ENCODE data around the gene NSG2. TPM values are rescaled to one million over a fixed set of nuclear protein-coding genes. Genes with fewer than 3 reads are reported as not detected.

The NSG2 gene
- polyA plus RNA-seq, 1 experiment, result not detected

DNA sequence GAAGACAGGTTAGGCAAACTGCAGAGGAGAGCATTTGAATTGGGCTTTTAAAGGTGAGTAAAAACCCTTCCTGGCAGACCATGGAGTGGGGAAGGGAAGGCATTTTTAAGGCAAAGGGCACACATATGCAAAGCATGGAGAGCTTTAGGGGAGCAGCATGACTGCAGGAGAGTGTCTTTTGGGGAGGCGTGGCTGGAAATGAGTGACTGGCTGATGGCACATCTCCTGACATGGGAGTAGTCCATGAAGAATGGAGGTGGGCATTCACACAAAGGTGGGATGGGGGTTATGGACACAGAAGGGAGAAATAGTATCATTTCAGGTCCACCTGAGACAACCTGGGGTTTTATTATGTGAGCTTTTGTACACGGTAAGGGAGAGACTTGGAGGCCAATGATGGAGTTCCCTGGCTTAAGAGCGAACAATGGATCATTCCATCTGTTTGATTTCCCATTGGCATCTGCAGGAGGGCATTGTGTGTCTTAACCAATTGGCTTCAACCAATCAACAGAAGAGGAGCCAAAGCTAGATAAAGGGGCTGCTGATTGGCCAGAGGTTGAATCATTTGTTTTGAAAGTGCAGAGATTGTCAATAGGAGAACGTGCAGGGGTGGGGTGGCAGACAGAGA is 2.1 kb downstream of the NSG2 start:
- ChIA-PET POLR2A (no interaction called here), CTCF (interaction anchor here (1.9 to 3.8 kb wide), 2 partner anchors 264 to 269 kb away, joined by 7 to 56 read pairs; no protein-coding TSS in a partner anchor)
- TF ChIP-seq CTCF (IDR thresholded peaks at IDR 0.05; ENCODE audit: low read depth, low read length), result no peak
- no peak overlapping the region for H3K4me3 ChIP-seq (ENCODE audit: low read depth, low read length)
- no peak for DNase-seq (ENCODE audit: low read depth, low spot score)
- H3K9me3 ChIP-seq (ENCODE audit: control insufficient read depth, insufficient read depth, low read length), result no peaks in the 10 kb centered on the region; the same call in 1 of the 2 replicates
- H3K27ac ChIP-seq (ENCODE audit: low read depth, low read length), result no peak overlapping the region
- H3K27me3 ChIP-seq (ENCODE audit: control insufficient read depth, insufficient read depth, low read length), result no peaks in the 10 kb centered on the region

DNA sequence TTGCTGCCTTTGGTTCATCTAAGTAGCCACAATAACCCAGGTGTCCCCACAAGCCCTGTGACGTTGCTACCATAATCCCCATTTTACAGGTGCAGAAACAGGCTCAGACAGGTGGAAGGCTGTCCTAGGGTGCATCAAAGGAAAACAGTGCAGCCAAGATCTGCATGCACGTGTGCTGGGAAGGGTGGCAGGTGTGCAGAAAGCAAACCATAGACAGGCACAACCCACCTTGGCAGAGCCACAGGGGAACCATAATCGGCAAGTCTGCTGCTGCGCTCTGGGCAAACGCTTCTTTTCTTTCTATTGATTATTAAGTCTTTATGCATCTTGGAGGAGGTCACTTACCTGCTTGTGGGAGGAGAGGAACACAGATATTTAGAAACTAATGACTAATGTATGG is 7.1 kb downstream of the NSG2 start:
- ChIA-PET CTCF (no interaction called here), POLR2A (no interaction called here)
- Histone ChIP-seq H3K9me3 (ENCODE audit: control insufficient read depth, insufficient read depth, low read length) (no peaks in the 10 kb centered on the region), H3K27me3 (ENCODE audit: control insufficient read depth, insufficient read depth, low read length) (no peaks in the 10 kb centered on the region), H3K4me3 (ENCODE audit: low read depth, low read length) (no peak overlapping the region), H3K27ac (ENCODE audit: low read depth, low read length) (no peak overlapping the region)
- TF ChIP-seq CTCF (IDR thresholded peaks at IDR 0.05; ENCODE audit: low read depth, low read length), result no peak
- DNase-seq (ENCODE audit: low read depth, low spot score), result no peak

GRCh38 chr5:174053905-174054304 is 8.4 kb downstream of the NSG2 start:
- Histone ChIP-seq H3K9me3 (ENCODE audit: control insufficient read depth, insufficient read depth, low read length) (no peaks in the 10 kb centered on the region), H3K27me3 (ENCODE audit: control insufficient read depth, insufficient read depth, low read length) (no peaks in the 10 kb centered on the region), H3K27ac (ENCODE audit: low read depth, low read length) (no peak overlapping the region), H3K4me3 (ENCODE audit: low read depth, low read length) (no peak overlapping the region)
- TF ChIP-seq CTCF (IDR thresholded peaks at IDR 0.05; ENCODE audit: low read depth, low read length), result no peak
- DNase-seq (ENCODE audit: low read depth, low spot score), result no peak
- POLR2A ChIA-PET, result no interaction called here
- CTCF ChIA-PET, result interaction anchor here (0.9 kb wide), 2 partner anchors 8 kb away, joined by 3 to 4 read pairs; partner anchors contain the start of gene NSG2

DNA sequence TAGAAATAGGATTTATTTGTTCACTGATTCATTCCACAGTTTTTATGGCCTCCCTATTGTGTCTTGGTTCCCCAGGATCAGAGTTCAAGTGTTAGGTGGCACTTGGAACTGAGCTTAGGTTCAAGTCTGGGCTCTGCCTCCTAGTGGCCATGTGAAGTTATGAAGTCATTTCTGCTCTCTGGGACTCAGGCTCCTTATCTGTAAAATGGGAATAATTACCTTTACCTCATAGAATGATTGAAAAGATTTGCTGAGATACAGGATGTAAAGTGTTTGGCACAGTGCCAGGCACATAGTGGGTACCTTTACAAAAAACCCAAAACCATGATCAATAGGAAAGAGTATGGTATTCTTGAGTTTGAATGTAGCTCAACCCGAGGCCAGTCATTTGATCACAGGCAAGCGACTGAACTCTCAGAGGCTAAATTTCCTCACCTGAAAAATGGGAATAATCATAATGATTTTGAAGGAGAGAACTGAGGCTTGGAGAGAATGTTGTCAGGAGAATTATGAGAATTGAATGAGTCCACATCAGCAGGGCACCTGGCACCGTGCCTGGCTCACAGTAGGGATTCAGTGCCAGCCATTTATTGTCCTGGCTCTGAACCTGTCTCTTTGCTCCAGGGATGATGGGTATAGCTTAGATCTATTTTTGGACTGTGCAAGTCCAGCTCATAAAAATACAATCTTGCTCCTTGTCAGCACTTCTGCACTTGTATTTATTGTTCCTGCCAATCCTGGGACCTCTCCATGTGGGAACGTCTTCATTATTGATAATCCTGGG is 10.8 kb downstream of the NSG2 start:
- ChIA-PET POLR2A (no interaction called here), CTCF (interaction anchor here (1.3 kb wide), 1 partner anchor 11 kb away, joined by 3 read pairs; the partner anchor contains the start of gene NSG2)
- no peak for TF ChIP-seq CTCF (IDR thresholded peaks at IDR 0.05; ENCODE audit: low read depth, low read length)
- Histone ChIP-seq H3K9me3 (ENCODE audit: control insufficient read depth, insufficient read depth, low read length) (no peaks in the 10 kb centered on the region), H3K27me3 (ENCODE audit: control insufficient read depth, insufficient read depth, low read length) (no peaks in the 10 kb centered on the region), H3K27ac (ENCODE audit: low read depth, low read length) (no peak overlapping the region), H3K4me3 (ENCODE audit: low read depth, low read length) (no peak overlapping the region)
- DNase-seq (ENCODE audit: low read depth, low spot score), result no peak

GRCh38 chr5:174057206-174057605 is 11.7 kb downstream of the NSG2 start:
- no peak overlapping the region for H3K4me3 ChIP-seq (ENCODE audit: low read depth, low read length)
- H3K27me3 ChIP-seq (ENCODE audit: control insufficient read depth, insufficient read depth, low read length), result no peaks in the 10 kb centered on the region
- H3K9me3 ChIP-seq (ENCODE audit: control insufficient read depth, insufficient read depth, low read length), result no peaks in the 10 kb centered on the region
- no peak for DNase-seq (ENCODE audit: low read depth, low spot score)
- POLR2A ChIA-PET, result no interaction called here
- TF ChIP-seq CTCF (IDR thresholded peaks at IDR 0.05; ENCODE audit: low read depth, low read length), result no peak
- H3K27ac ChIP-seq (ENCODE audit: low read depth, low read length), result no peak overlapping the region
- CTCF ChIA-PET, result no interaction called here

Measured in AG04450 (cell line).